ENCODE measurements around the gene DCC. TPM values are rescaled to one million over a fixed set of nuclear protein-coding genes. Genes with fewer than 3 reads are reported as not detected.

The DCC gene
- total RNA-seq, 2 donors from 2014 or later = not detected

- Mint-ChIP-seq H3K27ac (no peak overlapping the region), H3K36me3 (no peaks in the 10 kb centered on the region), H3K27me3 (no peaks in the 10 kb centered on the region), H3K9me3 (peaks cover 4% of the 10 kb centered on the region), H3K4me3 (no peak overlapping the region), H3K4me1 (ENCODE audit: low read depth in 2 of 2) (no peaks in the 10 kb centered on the region)
- DNase-seq (ENCODE audit: low spot score) = no peak
- no peak for ATAC-seq
Observed at GRCh38 chr18:52518086-52518485, 178.1 kb downstream of the DCC start.

DNA sequence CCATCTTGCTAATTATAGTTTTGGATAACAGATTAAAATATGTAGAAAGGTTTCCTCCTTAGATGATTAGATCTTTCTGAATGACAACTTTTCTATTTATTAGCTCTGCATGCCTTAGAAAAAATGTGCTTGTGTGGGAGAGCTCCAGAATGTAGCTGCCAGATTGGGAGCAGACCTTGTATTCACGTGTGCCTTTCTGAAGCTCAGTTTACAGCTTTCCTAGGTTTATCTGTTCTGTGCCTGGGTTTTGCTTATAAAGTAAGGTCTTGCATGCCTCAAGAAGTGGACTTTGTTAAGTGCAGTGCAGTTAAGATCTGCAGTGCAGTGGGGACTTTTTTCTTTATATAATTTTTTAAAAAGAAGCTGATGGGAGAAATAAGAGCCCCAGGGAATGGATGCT lies 179.0 kb downstream of the DCC start:
- Mint-ChIP-seq H3K4me1 (ENCODE audit: low read depth in 2 of 2) (no peaks in the 10 kb centered on the region), H3K4me3 (no peak overlapping the region), H3K9me3 (peaks cover 4% of the 10 kb centered on the region), H3K27me3 (no peaks in the 10 kb centered on the region), H3K36me3 (no peaks in the 10 kb centered on the region), H3K27ac (no peak overlapping the region)
- no peak for DNase-seq (ENCODE audit: low spot score)
- no peak for ATAC-seq

DNA sequence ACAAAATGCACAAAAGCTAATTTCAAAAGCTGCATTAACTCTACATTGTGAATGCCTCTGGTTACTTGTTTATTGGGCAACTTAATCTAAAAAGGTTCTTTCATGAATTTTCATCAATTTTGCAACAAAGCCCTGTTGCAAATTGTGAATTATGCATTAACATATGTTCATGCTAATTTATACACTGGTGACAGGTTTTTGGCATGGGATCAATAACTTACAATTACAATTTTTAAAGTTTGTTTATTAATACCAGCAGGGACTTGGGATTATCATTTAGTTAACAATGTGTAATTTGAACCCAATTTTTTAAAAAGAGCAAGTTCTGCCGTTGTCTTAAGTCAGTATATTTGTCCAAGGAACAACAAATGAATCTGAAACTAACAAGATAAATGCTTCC lies 183.6 kb downstream of the DCC start:
- Mint-ChIP-seq H3K36me3 (no peaks in the 10 kb centered on the region), H3K4me1 (ENCODE audit: low read depth in 2 of 2) (no peaks in the 10 kb centered on the region)
- DNase-seq (ENCODE audit: low spot score) = no peak

DNA sequence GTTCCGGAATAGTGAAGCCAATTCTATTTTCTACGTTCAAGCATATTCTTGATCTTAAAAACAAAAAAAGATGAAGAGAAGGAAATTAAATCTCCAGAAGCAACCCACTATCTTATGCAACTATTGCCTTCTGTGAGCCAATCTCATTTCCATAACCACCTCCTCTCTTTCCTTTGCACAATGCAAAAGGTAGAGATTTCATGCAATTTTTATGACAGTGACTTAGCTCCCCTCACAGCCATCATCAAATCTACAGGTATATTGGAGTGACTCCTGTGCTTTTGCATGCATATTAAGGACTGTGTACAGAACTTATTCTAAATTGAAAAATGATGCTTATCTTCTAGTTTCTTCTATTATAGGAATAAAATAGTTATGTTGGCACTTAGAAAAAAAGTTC lies 191.8 kb downstream of the DCC start:
- peaks cover 8% of the 10 kb centered on the region for H3K9me3 Mint-ChIP-seq
- ATAC-seq (no peak), DNase-seq (ENCODE audit: low spot score) (no peak)
- no peak overlapping the region for H3K27ac Mint-ChIP-seq
- H3K36me3 Mint-ChIP-seq = no peaks in the 10 kb centered on the region
- no peaks in the 10 kb centered on the region for H3K27me3 Mint-ChIP-seq
- H3K4me3 Mint-ChIP-seq = no peak overlapping the region
- H3K4me1 Mint-ChIP-seq (ENCODE audit: low read depth in 2 of 2) = no peaks in the 10 kb centered on the region

More for the DNA sequence above, 183.6 kb downstream of the DCC start:
- no peak for ATAC-seq
- no peak overlapping the region for H3K4me3 Mint-ChIP-seq
- peaks cover 3% of the 10 kb centered on the region for H3K9me3 Mint-ChIP-seq
- H3K27ac Mint-ChIP-seq = no peak overlapping the region
- H3K27me3 Mint-ChIP-seq = no peaks in the 10 kb centered on the region

GRCh38 chr18:52536039-52536438 lies 196.0 kb downstream of the DCC start:
- Mint-ChIP-seq H3K4me1 (ENCODE audit: low read depth in 2 of 2) (no peaks in the 10 kb centered on the region), H3K27me3 (no peaks in the 10 kb centered on the region), H3K4me3 (no peak overlapping the region), H3K36me3 (no peaks in the 10 kb centered on the region), H3K9me3 (peaks cover 15% of the 10 kb centered on the region), H3K27ac (no peak overlapping the region)
- ATAC-seq (no peak), DNase-seq (ENCODE audit: low spot score) (no peak)

- no peak overlapping the region for H3K4me3 Mint-ChIP-seq
- H3K27me3 Mint-ChIP-seq = no peaks in the 10 kb centered on the region
- no peak for ATAC-seq
Observed at GRCh38 chr18:52537261-52537660, 197.3 kb downstream of the DCC start.

GRCh38 chr18:52541056-52541455 lies 201.1 kb downstream of the DCC start:
- Mint-ChIP-seq H3K9me3 (peaks cover 27% of the 10 kb centered on the region), H3K27me3 (no peaks in the 10 kb centered on the region), H3K36me3 (no peaks in the 10 kb centered on the region), H3K27ac (no peak overlapping the region), H3K4me1 (ENCODE audit: low read depth in 2 of 2) (no peaks in the 10 kb centered on the region), H3K4me3 (no peak overlapping the region)
- ATAC-seq (no peak), DNase-seq (ENCODE audit: low spot score) (no peak)

More at GRCh38 chr18:52537261-52537660, 197.3 kb downstream of the DCC start:
- no peak for DNase-seq (ENCODE audit: low spot score)
- H3K9me3 Mint-ChIP-seq = peaks cover 12% of the 10 kb centered on the region
- no peaks in the 10 kb centered on the region for H3K36me3 Mint-ChIP-seq
- H3K4me1 Mint-ChIP-seq (ENCODE audit: low read depth in 2 of 2) = no peaks in the 10 kb centered on the region
- H3K27ac Mint-ChIP-seq = no peak overlapping the region

GRCh38 chr18:52544086-52544485 lies 204.1 kb downstream of the DCC start:
- Mint-ChIP-seq H3K9me3 (peaks cover 18% of the 10 kb centered on the region), H3K4me3 (no peak overlapping the region), H3K36me3 (no peaks in the 10 kb centered on the region), H3K27ac (no peak overlapping the region), H3K27me3 (no peaks in the 10 kb centered on the region), H3K4me1 (ENCODE audit: low read depth in 2 of 2) (no peaks in the 10 kb centered on the region)
- no peak for DNase-seq (ENCODE audit: low spot score)
- no peak for ATAC-seq

DNA sequence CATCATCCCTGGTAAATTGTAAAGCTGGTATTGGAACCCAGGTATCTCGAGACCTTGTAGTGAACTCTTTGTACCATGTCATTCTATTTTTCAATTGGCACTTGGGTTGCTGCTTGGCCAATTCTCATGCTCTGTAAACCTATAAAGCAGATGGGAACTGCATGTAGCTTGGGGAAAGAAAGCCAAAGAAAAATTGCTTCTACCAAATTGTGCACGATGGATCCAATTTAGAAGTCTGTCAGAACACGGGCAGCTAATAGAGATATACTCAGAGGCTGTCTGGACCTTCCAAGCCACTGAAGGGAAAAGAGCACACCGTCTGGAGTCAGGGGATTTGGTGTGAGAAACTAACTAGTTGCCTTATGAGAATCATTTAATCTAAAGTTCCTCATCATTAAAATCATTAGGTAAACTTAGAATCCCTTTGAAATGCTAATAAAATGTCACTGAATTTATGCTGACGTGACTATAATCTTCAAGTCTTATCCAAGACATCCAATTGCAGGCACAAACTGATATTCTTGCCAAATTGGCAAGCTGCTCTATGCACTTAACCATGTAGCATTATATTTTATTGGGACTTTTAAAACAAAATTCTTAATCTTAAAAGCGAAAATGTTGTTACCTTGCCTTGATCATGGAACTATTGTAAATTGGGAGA lies 206.8 kb downstream of the DCC start:
- H3K4me3 Mint-ChIP-seq = no peak overlapping the region

GRCh38 chr18:52553441-52553840 lies 213.4 kb downstream of the DCC start:
- Mint-ChIP-seq H3K36me3 (no peaks in the 10 kb centered on the region), H3K4me3 (no peak overlapping the region), H3K4me1 (ENCODE audit: low read depth in 2 of 2) (no peaks in the 10 kb centered on the region), H3K27ac (no peak overlapping the region), H3K9me3 (peaks cover 15% of the 10 kb centered on the region), H3K27me3 (no peaks in the 10 kb centered on the region)
- no peak for DNase-seq (ENCODE audit: low spot score)
- ATAC-seq = no peak

More for the DNA sequence above, 206.8 kb downstream of the DCC start:
- no peaks in the 10 kb centered on the region for H3K27me3 Mint-ChIP-seq
- no peaks in the 10 kb centered on the region for H3K36me3 Mint-ChIP-seq
- peaks cover 24% of the 10 kb centered on the region for H3K9me3 Mint-ChIP-seq
- ATAC-seq (no peak), DNase-seq (ENCODE audit: low spot score) (no peak)
- no peak overlapping the region for H3K27ac Mint-ChIP-seq
- no peaks in the 10 kb centered on the region for H3K4me1 Mint-ChIP-seq (ENCODE audit: low read depth in 2 of 2)

GRCh38 chr18:52554180-52554579 lies 214.2 kb downstream of the DCC start:
- ATAC-seq (no peak), DNase-seq (ENCODE audit: low spot score) (no peak)
- H3K9me3 Mint-ChIP-seq = peaks cover 15% of the 10 kb centered on the region
- no peaks in the 10 kb centered on the region for H3K36me3 Mint-ChIP-seq
- H3K27ac Mint-ChIP-seq = no peak overlapping the region
- no peaks in the 10 kb centered on the region for H3K27me3 Mint-ChIP-seq
- H3K4me1 Mint-ChIP-seq (ENCODE audit: low read depth in 2 of 2) = no peaks in the 10 kb centered on the region
- no peak overlapping the region for H3K4me3 Mint-ChIP-seq

DNA sequence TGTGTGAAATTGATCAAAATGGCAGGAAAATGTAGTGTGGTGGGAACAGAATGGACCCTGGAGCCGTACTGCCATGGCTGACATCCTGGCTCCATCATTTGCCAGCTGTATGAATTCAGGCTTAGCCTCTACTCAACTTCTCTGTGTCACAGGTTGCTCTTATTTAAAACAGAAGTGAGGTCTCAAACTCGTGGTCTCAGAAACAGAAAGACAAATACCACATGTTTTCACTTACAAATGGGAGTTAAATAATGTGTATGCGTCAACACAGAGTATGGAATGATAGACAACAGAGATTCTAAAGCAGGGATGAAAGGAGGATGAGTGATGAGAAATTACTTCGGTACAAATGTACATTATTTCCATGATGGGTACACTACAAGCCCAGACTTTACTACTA lies 227.4 kb downstream of the DCC start:
- no peak overlapping the region for H3K27ac Mint-ChIP-seq
- no peak overlapping the region for H3K4me3 Mint-ChIP-seq
- no peaks in the 10 kb centered on the region for H3K27me3 Mint-ChIP-seq
- DNase-seq (ENCODE audit: low spot score) (no peak), ATAC-seq (no peak)
- H3K4me1 Mint-ChIP-seq (ENCODE audit: low read depth in 2 of 2) = no peaks in the 10 kb centered on the region
- no peaks in the 10 kb centered on the region for H3K9me3 Mint-ChIP-seq
- H3K36me3 Mint-ChIP-seq = no peaks in the 10 kb centered on the region

DNA sequence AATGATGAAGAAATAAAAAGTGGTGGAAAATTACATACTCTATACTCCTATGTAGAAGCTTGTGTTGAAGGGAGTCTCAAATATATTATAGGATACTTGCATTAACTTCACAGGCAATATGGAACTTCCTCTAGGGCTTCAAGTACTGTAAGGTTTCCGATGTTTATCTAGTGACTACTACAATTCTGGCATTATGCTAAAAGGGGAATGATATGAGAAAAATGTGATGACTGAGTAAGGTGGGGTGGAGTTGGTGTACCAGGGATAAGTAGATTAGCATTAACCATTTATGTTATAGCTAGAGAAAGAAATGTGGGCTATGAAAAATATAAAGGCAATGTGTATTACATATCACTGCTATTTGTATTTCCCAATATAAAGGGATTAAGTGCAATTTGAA lies 229.5 kb downstream of the DCC start:
- H3K27ac Mint-ChIP-seq = no peak overlapping the region
- H3K9me3 Mint-ChIP-seq = no peaks in the 10 kb centered on the region
- no peak for DNase-seq (ENCODE audit: low spot score)
- H3K27me3 Mint-ChIP-seq = no peaks in the 10 kb centered on the region
- no peaks in the 10 kb centered on the region for H3K4me1 Mint-ChIP-seq (ENCODE audit: low read depth in 2 of 2)
- H3K36me3 Mint-ChIP-seq = no peaks in the 10 kb centered on the region
- ATAC-seq = no peak
- H3K4me3 Mint-ChIP-seq = no peak overlapping the region

DNA sequence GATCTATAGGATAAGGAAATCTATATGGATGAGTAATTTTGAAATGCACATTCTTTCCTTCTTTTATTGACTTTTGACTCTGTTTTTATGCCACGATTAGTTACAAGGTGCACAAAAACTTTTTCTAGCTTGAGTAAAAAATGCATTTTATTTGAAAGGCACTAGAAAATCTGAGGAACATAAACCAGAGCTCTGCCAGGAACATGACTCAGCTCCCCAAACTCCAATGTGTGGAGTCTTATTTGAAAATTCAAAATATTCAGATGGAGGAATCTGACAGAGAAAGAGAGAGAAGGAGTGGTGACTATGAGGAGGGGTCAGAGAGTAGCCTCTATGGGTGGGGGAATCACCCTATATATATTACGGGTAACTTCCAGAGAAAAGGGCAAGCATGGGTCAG lies 231.0 kb downstream of the DCC start:
- no peaks in the 10 kb centered on the region for H3K4me1 Mint-ChIP-seq (ENCODE audit: low read depth in 2 of 2)
- no peak for DNase-seq (ENCODE audit: low spot score)
- no peaks in the 10 kb centered on the region for H3K27me3 Mint-ChIP-seq
- no peak for ATAC-seq
- no peaks in the 10 kb centered on the region for H3K36me3 Mint-ChIP-seq
- H3K9me3 Mint-ChIP-seq = no peaks in the 10 kb centered on the region
- H3K27ac Mint-ChIP-seq = no peak overlapping the region
- H3K4me3 Mint-ChIP-seq = no peak overlapping the region

All from natural killer cell treated with Interleukin-12 subunit alpha and Interleukin-12 subunit beta and Interleukin-15 and Interleukin-18, amount 100 ng/mL, for 72 hours (primary cell).